B cell (primary cell): Measurements from ENCODE around the gene USP22.

Experiments used
- EZH2 ChIP-seq: IDR thresholded peaks from 2 replicates; pipeline ENCODE4 v1.6.1; 2012; ENCODE audit warnings: borderline replicate concordance, low read depth, mild to moderate bottlenecking, moderate library complexity, low read length; ENCODE audit not compliant: insufficient read depth, poor library complexity, severe bottlenecking
- TF ChIP-seq, protein P1 (sequence below): fragments of 200-600 bp; IDR thresholded peaks from one replicate; pipeline ENCODE4 v1.8.0; 2022; ENCODE audit warnings: antibody characterized with exemption, mild to moderate bottlenecking

DNA sequence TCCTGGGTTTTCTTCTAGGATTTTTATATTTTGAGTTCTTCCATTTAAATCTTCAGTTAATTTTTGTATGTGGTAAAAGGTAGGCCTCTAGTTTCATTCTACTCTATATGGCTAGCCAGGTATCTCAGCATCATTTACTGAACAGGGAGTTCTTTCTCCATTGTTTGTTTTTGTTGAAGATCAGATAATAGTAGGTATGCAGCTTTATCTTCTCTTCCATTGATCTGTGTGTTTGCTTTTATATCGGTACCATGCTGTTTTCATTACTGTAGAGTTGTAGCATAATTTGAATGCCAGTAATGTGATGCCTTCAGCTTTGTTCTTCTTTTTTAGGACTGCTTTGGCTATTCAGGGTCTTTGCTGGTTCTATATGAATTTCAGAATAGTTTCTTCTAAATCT is 77.3 kb downstream of the USP22 start:
- TF ChIP-seq, protein P1, sequence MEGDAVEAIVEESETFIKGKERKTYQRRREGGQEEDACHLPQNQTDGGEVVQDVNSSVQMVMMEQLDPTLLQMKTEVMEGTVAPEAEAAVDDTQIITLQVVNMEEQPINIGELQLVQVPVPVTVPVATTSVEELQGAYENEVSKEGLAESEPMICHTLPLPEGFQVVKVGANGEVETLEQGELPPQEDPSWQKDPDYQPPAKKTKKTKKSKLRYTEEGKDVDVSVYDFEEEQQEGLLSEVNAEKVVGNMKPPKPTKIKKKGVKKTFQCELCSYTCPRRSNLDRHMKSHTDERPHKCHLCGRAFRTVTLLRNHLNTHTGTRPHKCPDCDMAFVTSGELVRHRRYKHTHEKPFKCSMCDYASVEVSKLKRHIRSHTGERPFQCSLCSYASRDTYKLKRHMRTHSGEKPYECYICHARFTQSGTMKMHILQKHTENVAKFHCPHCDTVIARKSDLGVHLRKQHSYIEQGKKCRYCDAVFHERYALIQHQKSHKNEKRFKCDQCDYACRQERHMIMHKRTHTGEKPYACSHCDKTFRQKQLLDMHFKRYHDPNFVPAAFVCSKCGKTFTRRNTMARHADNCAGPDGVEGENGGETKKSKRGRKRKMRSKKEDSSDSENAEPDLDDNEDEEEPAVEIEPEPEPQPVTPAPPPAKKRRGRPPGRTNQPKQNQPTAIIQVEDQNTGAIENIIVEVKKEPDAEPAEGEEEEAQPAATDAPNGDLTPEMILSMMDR, result no peak
- no peak for TF ChIP-seq EZH2
